Omental fat pad (tissue), 4 donors: ENCODE data around the gene FMN1. TPM values are rescaled to one million over a fixed set of nuclear protein-coding genes. Genes with fewer than 3 reads are reported as not detected.

Experiments used
- ATAC-seq: fragments of 150-250 bp; one replicate; pipeline ENCODE4 v1.9.1; 2016; ENCODE audit warnings: mild to moderate bottlenecking, moderate library complexity; ENCODE audit not compliant: low FRiP score
- DNase-seq: peaks from one replicate; pipeline ENCODE4 v3.0.0-alpha.2; 2019; ENCODE audit warnings: low spot score
- CTCF ChIP-seq, 3 donors: fragments of 450-650 bp; IDR thresholded peaks; one replicate each; pipeline ENCODE4 v1.5.1; 2016 to 2017; ENCODE audit warnings: antibody characterized with exemption in 3 of 3, mild to moderate bottlenecking in 3 of 3, moderate library complexity in 2 of 3
- total RNA-seq, 4 donors: library from RNA; depleted of rRNA; stranded (reverse); fragments of >200 nt; gene quantifications; one replicate each; pipeline ENCODE4 v1.1.0, GENCODE V29; 2016

Gene FMN1
- total RNA-seq, 4 donors from 2014 or later = 19.9 to 35.5 (median 28.5) TPM

GRCh38 chr15:32859996-32860395, 334.5 kb downstream of the FMN1 start:
- DNase-seq (no peak), ATAC-seq (no peak)
- no peak for TF ChIP-seq CTCF (IDR thresholded peaks at IDR 0.05)

GRCh38 chr15:32859251-32859650, 335.3 kb downstream of the FMN1 start:
- TF ChIP-seq CTCF (IDR thresholded peaks at IDR 0.05) = no peak
- DNase-seq (no peak), ATAC-seq (no peak)

- ATAC-seq = no peak
Measured at GRCh38 chr15:32857732-32858131, 336.8 kb downstream of the FMN1 start.

GRCh38 chr15:32856753-32857152, 337.8 kb downstream of the FMN1 start:
- TF ChIP-seq CTCF (IDR thresholded peaks at IDR 0.05) = no peak
- DNase-seq (no peak), ATAC-seq (no peak)

More at GRCh38 chr15:32857732-32858131, 336.8 kb downstream of the FMN1 start:
- no peak for DNase-seq
- TF ChIP-seq CTCF (IDR thresholded peaks at IDR 0.05) = no peak

DNA sequence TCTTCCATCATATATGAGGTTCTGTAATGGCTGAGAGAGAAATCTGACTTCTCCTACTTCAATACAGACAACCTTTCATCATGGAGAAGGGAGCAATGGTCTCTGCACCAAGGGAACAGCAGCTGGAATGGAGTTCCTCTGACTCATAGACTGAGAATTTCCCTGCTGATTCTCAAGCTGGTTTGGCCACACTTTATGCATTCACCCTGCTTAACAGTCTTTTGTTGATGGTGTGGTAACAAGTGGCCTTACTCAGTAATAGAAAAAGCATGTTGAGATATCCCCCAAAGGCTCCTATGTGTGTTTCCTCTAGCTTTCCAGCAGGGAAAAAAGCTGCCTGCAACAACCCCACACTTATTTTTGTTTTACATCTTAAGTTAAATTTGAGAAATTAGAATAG, 338.6 kb downstream of the FMN1 start:
- no peak for TF ChIP-seq CTCF (IDR thresholded peaks at IDR 0.05)
- ATAC-seq = peak; percentile 92
- no peak for DNase-seq

DNA sequence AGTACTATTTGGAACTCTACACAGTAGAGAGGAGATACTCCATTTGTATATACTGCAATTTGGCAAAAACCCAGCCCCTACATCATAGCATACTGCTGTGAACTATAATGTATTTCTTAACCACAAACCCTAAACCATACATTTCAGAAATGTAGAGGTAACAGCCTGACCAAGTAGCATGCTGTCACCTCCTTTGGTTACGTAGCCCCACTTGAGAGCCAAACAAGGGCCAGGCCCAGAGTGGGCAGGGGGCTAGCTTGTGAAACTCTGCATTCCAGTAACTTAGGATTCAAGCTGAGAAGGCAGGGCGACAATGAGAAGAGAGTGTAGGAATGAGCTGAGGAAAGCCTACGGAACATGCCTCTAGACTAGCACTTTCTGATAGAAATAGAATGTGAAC, 340.9 kb downstream of the FMN1 start:
- ATAC-seq (no peak), DNase-seq (no peak)
- no peak for TF ChIP-seq CTCF (IDR thresholded peaks at IDR 0.05)

- ATAC-seq = no peak
- no peak for TF ChIP-seq CTCF (IDR thresholded peaks at IDR 0.05)
- DNase-seq = no peak
Measured at GRCh38 chr15:32852771-32853170, 341.7 kb downstream of the FMN1 start.
